HEK293 (cell line): ENCODE data around the gene PTPN3.

Source experiments
- CTCF ChIA-PET: fragments of 350-600 bp; formaldehyde crosslinking; extraction: SDS; loops from one replicate; lab custom pipeline; 2021; ENCODE audit warnings: antibody characterized with exemption; lab: Yijun Ruan, JAX
- POLR2A ChIA-PET: fragments of 300-600 bp; formaldehyde crosslinking; extraction: SDS; loops from one replicate; lab custom pipeline; 2020; ENCODE audit warnings: antibody characterized with exemption, inconsistent platforms; lab: Yijun Ruan, JAX
- H3K27ac ChIP-seq: fragments of 200-500 bp; sonication (Bioruptor generic); 2 replicates; pipeline ENCODE4 v1.5.1; 2014; ENCODE audit warnings: low read depth, low read length, control low read depth, inconsistent platforms; ENCODE audit errors: extremely low read depth
- H3K36me3 ChIP-seq, 2 experiments: fragments of 200-500 bp in 1 of 2; sonication (Bioruptor generic) in 1 of 2; 1 replicate in 1 of 2; 2 replicates in 1 of 2; pipeline ENCODE4 v1.5.1; 2014 to 2017; ENCODE audit warnings: inconsistent platforms in 2 of 2, low read length in 2 of 2; ENCODE audit not compliant: control insufficient read depth in 2 of 2, insufficient read depth in 1 of 2
- H3K4me1 ChIP-seq: fragments of 200-500 bp; sonication (Bioruptor generic); 2 replicates; pipeline ENCODE4 v1.5.1; 2014; ENCODE audit warnings: mild to moderate bottlenecking, low read length, inconsistent platforms; ENCODE audit not compliant: control insufficient read depth, insufficient read depth
- H3K4me3 ChIP-seq: 2 replicates; pipeline ENCODE4 v1.5.1; 2011; ENCODE audit warnings: low read depth, mild to moderate bottlenecking, control low read depth, low read length, moderate library complexity
- H3K9me3 ChIP-seq: fragments of 200-500 bp; sonication (Bioruptor generic); 2 replicates; pipeline ENCODE4 v1.5.1; 2014; ENCODE audit warnings: low read depth, low read length, inconsistent platforms; ENCODE audit not compliant: control insufficient read depth, insufficient read depth
- EGR2 ChIP-seq: fragments of 450-650 bp; formaldehyde crosslinking; IDR thresholded peaks from 2 replicates; pipeline ENCODE4 v1.5.1; 2016; ENCODE audit warnings: low read depth, missing biosample characterization, missing genetic modification characterization
- FEZF1 ChIP-seq: fragments of 450-650 bp; formaldehyde crosslinking; IDR thresholded peaks from 2 replicates; pipeline ENCODE4 v1.5.1; 2016; ENCODE audit warnings: missing biosample characterization, missing genetic modification characterization
- GLIS1 ChIP-seq: fragments of 450-650 bp; formaldehyde crosslinking; IDR thresholded peaks from 2 replicates; pipeline ENCODE4 v1.5.1; 2016; ENCODE audit warnings: missing biosample characterization, missing genetic modification characterization
- HOXD13 ChIP-seq: sonication (generic); formaldehyde crosslinking; IDR thresholded peaks from 2 replicates; pipeline ENCODE4 v1.8.0; 2022; ENCODE audit warnings: missing genetic modification reagents, borderline replicate concordance
- ZBTB10 ChIP-seq: fragments of 450-650 bp; formaldehyde crosslinking; IDR thresholded peaks from 2 replicates; pipeline ENCODE4 v1.5.1; 2016; ENCODE audit warnings: missing biosample characterization, missing genetic modification characterization
- ZFHX2 ChIP-seq: fragments of 450-650 bp; formaldehyde crosslinking; conservative IDR thresholded peaks from 2 replicates; pipeline ENCODE4 v1.5.1; 2016; ENCODE audit warnings: missing biosample characterization, missing genetic modification characterization
- ZNF132 ChIP-seq: fragments of 450-650 bp; formaldehyde crosslinking; IDR thresholded peaks from 2 replicates; pipeline ENCODE4 v1.5.1; 2017; ENCODE audit warnings: missing biosample characterization, missing genetic modification characterization, borderline replicate concordance
- ZNF23 ChIP-seq: fragments of 450-650 bp; formaldehyde crosslinking; IDR thresholded peaks from 2 replicates; pipeline ENCODE4 v1.5.1; 2016; ENCODE audit warnings: missing biosample characterization, missing genetic modification characterization, borderline replicate concordance
- ZNF362 ChIP-seq: fragments of 450-650 bp; formaldehyde crosslinking; IDR thresholded peaks from 2 replicates; pipeline ENCODE4 v1.5.1; 2016; ENCODE audit warnings: missing biosample characterization, missing genetic modification characterization
- ZNF473 ChIP-seq: fragments of 450-650 bp; formaldehyde crosslinking; IDR thresholded peaks from 2 replicates; pipeline ENCODE4 v1.5.1; 2017; ENCODE audit warnings: missing biosample characterization, missing genetic modification characterization
- ZNF623 ChIP-seq: fragments of 450-650 bp; formaldehyde crosslinking; IDR thresholded peaks from 2 replicates; pipeline ENCODE4 v1.5.1; 2016; ENCODE audit warnings: missing biosample characterization, missing genetic modification characterization
- ZNF660 ChIP-seq: fragments of 450-650 bp; IDR thresholded peaks from 2 replicates; pipeline ENCODE4 v1.5.1; 2018; ENCODE audit warnings: missing biosample characterization, mild to moderate bottlenecking, missing genetic modification characterization
- ZNF76 ChIP-seq: fragments of 450-650 bp; formaldehyde crosslinking; IDR thresholded peaks from 2 replicates; pipeline ENCODE4; 2016; ENCODE audit warnings: low read depth, missing biosample characterization, missing genetic modification characterization, borderline replicate concordance
- ZSCAN4 ChIP-seq: fragments of 450-650 bp; formaldehyde crosslinking; IDR thresholded peaks from 2 replicates; pipeline ENCODE4 v1.5.1; 2017; ENCODE audit warnings: missing biosample characterization, missing genetic modification characterization
- TF ChIP-seq, protein P1 (sequence below): fragments of 450-650 bp; formaldehyde crosslinking; conservative IDR thresholded peaks from 2 replicates; pipeline ENCODE4 v1.5.1; 2016; ENCODE audit warnings: low read depth, missing biosample characterization, missing genetic modification characterization
- TF ChIP-seq, protein P2 (sequence below): fragments of 450-650 bp; formaldehyde crosslinking; IDR thresholded peaks from 2 replicates; pipeline ENCODE4 v1.5.1; 2016; ENCODE audit warnings: missing biosample characterization, missing genetic modification characterization

Gene PTPN3

GRCh38 chr9:109448223-109448622 lies 49.9 kb downstream of the PTPN3 start:
- ChIA-PET CTCF (interaction anchor here (0.6 to 3.9 kb wide), 4 partner anchors 8 to 51 kb away, joined by 3 to 36 read pairs (median 12); no protein-coding TSS in a partner anchor), POLR2A (no interaction called here)
- Histone ChIP-seq H3K9me3 (no peaks in the 10 kb centered on the region), H3K27ac (no peak overlapping the region), H3K36me3 (peaks cover 0 to 26% of the 10 kb centered on the region in 2 experiments; a peak in 2 of 3 replicates), H3K4me3 (no peak overlapping the region), H3K4me1 (no peaks in the 10 kb centered on the region)
- TF ChIP-seq ZNF23 (tag by site-specific recombination) (no peak), GLIS1 (peak; percentile 46), ZNF660 (tag by site-specific recombination) (no peak), FEZF1 (tag by site-specific recombination) (0 out of 2 replicates have a peak, but pooled peaks have one; percentile 17)
- TF ChIP-seq, protein P1, sequence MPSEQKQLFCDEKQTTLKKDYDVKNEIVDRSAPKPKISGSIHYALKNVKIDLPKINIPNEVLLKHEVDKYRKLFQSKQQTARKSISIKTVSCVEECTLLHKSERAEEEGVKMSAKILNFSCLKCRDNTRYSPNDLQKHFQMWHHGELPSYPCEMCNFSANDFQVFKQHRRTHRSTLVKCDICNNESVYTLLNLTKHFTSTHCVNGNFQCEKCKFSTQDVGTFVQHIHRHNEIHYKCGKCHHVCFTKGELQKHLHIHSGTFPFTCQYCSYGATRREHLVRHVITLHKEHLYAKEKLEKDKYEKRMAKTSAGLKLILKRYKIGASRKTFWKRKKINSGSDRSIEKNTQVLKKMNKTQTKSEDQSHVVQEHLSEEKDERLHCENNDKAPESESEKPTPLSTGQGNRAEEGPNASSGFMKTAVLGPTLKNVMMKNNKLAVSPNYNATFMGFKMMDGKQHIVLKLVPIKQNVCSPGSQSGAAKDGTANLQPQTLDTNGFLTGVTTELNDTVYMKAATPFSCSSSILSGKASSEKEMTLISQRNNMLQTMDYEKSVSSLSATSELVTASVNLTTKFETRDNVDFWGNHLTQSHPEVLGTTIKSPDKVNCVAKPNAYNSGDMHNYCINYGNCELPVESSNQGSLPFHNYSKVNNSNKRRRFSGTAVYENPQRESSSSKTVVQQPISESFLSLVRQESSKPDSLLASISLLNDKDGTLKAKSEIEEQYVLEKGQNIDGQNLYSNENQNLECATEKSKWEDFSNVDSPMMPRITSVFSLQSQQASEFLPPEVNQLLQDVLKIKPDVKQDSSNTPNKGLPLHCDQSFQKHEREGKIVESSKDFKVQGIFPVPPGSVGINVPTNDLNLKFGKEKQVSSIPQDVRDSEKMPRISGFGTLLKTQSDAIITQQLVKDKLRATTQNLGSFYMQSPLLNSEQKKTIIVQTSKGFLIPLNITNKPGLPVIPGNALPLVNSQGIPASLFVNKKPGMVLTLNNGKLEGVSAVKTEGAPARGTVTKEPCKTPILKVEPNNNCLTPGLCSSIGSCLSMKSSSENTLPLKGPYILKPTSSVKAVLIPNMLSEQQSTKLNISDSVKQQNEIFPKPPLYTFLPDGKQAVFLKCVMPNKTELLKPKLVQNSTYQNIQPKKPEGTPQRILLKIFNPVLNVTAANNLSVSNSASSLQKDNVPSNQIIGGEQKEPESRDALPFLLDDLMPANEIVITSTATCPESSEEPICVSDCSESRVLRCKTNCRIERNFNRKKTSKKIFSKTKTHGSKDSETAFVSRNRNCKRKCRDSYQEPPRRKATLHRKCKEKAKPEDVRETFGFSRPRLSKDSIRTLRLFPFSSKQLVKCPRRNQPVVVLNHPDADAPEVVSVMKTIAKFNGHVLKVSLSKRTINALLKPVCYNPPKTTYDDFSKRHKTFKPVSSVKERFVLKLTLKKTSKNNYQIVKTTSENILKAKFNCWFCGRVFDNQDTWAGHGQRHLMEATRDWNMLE, result no peak

DNA sequence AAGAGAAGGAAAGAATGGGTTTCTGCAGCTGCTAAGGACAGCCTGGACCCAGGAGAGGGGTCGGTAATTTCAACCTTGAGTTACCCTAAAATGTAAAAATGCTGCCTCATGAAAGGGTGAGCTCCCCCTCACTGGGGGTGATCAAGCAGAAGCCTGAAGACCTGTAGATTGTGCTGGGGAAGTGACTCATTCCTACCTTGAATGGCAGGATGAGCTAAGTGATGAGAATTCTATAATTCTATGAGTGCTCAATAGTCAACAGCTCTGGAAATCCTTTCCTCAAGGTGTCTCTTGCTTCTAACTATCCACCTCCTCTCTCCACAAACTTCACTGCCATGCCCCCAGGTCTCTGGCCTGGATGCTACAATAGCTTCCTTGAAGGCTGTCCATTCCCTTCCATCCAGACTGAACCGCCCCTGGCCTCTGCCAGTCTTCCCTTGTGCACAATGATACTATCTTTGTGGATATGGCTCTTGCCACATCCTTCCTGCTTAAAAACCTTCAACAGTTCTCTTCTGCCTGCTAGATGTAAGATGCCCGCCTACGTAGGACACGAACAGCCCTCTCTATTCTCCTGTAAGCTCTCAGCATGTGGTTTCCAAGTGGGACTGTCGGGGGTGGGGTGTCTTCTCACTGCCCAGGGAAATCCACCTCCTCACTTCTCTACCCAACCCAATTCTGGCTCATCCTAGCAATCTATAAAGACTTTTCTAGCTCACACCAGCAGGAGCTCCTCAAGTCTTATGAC lies 50.6 kb downstream of the PTPN3 start:
- Histone ChIP-seq H3K4me3 (no peak overlapping the region), H3K27ac (no peak overlapping the region), H3K9me3 (no peaks in the 10 kb centered on the region), H3K36me3 (peaks cover 0 to 26% of the 10 kb centered on the region in 2 experiments; a peak in 2 of 3 replicates), H3K4me1 (no peaks in the 10 kb centered on the region)
- ChIA-PET POLR2A (no interaction called here), CTCF (interaction anchor here (1.2 to 3.9 kb wide), 3 partner anchors 8 to 22 kb away, joined by 3 to 36 read pairs (median 3); no protein-coding TSS in a partner anchor)
- TF ChIP-seq ZNF76 (tag by site-specific recombination) (no peak), ZFHX2 (tag by site-specific recombination) (peak; percentile 48; the same call in 1 of the 2 replicates), ZNF623 (tag by site-specific recombination) (no peak), EGR2 (tag by site-specific recombination) (peak; percentile 72)

DNA sequence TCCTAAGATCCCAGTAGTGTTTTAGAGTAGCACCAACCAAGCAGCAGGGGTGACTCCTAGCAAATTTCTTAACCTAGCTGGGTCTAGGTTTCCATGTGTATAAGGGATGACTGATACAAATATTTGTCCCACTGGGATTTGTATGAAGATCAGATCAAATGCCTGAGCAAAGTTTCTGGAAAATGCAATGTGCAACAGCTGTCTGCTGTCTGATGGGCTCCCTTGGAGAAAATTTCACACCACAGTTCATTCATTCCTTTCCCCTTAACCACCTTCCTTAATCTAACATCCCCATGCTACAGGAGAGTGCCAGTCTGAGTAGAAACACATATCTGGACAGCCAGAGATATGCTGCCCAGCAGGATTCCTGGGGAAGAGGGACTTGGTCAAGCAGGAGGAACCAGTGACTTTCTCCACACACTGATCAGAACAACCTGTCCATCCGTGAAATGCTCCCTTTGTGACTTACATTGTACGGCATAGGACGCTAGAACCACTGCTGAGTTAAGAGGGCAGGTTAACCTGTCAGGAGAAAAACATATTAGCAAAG lies 53.3 kb downstream of the PTPN3 start:
- no peak overlapping the region for H3K27ac ChIP-seq
- no peaks in the 10 kb centered on the region for H3K4me1 ChIP-seq
- H3K4me3 ChIP-seq, result no peak overlapping the region
- H3K36me3 ChIP-seq, result peaks cover 0 to 30% of the 10 kb centered on the region in 2 experiments; a peak in 2 of 3 replicates
- TF ChIP-seq ZNF473 (tag by site-specific recombination) (no peak), ZSCAN4 (no peak), ZNF362 (tag by site-specific recombination) (no peak), HOXD13 (CRISPR knock-in tag) (no peak), ZBTB10 (tag by site-specific recombination) (no peak), ZNF132 (tag by site-specific recombination) (no peak)
- TF ChIP-seq, protein P2, sequence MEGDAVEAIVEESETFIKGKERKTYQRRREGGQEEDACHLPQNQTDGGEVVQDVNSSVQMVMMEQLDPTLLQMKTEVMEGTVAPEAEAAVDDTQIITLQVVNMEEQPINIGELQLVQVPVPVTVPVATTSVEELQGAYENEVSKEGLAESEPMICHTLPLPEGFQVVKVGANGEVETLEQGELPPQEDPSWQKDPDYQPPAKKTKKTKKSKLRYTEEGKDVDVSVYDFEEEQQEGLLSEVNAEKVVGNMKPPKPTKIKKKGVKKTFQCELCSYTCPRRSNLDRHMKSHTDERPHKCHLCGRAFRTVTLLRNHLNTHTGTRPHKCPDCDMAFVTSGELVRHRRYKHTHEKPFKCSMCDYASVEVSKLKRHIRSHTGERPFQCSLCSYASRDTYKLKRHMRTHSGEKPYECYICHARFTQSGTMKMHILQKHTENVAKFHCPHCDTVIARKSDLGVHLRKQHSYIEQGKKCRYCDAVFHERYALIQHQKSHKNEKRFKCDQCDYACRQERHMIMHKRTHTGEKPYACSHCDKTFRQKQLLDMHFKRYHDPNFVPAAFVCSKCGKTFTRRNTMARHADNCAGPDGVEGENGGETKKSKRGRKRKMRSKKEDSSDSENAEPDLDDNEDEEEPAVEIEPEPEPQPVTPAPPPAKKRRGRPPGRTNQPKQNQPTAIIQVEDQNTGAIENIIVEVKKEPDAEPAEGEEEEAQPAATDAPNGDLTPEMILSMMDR (tag by site-specific recombination), result no peak
- no peaks in the 10 kb centered on the region for H3K9me3 ChIP-seq
- CTCF ChIA-PET, result interaction anchor here (8.1 kb wide), 1 partner anchor 23 kb away, joined by 140 read pairs; no protein-coding TSS in a partner anchor
- POLR2A ChIA-PET, result no interaction called here
